Nephron (organoid): ENCODE measurements around the gene CARD16.
"Not testable (repeated sequence)": the region's sequence is repeated elsewhere in the genome, so short reads cannot be mapped to it uniquely, and the experiment has no call there.

Experiments used
- H3K27ac Mint-ChIP-seq, 3 experiments: 2 replicates each; pipeline ENCODE4 v1.8.0; 2020; ENCODE audit warnings: mixed read lengths in 3 of 3, mild to moderate bottlenecking in 2 of 3, moderate library complexity in 1 of 3
- H3K27me3 Mint-ChIP-seq: 2 replicates; pipeline ENCODE4 v1.8.0; 2021; ENCODE audit warnings: low read depth, mild to moderate bottlenecking, moderate library complexity, mixed read lengths
- H3K36me3 Mint-ChIP-seq: 2 replicates; pipeline ENCODE4 v1.8.0; 2020; ENCODE audit warnings: low read depth, mixed read lengths
- H3K4me1 Mint-ChIP-seq: 2 replicates; pipeline ENCODE4 v1.8.0; 2020; ENCODE audit warnings: mixed read lengths
- H3K4me3 Mint-ChIP-seq, 3 experiments: 2 replicates each; pipeline ENCODE4 v1.8.0; 2020; ENCODE audit warnings: mild to moderate bottlenecking in 3 of 3, mixed read lengths in 3 of 3, moderate library complexity in 2 of 3
- H3K9me3 Mint-ChIP-seq: 2 replicates; pipeline ENCODE4 v1.8.0; 2020; ENCODE audit warnings: mixed read lengths
- TF ChIP-seq, protein P1 (sequence below), 3 experiments: fragments of 200-600 bp; sonication (generic); IDR thresholded peaks; one replicate each; pipeline ENCODE4 v1.5.0; 2021; ENCODE audit warnings: antibody characterized with exemption in 3 of 3; ENCODE audit not compliant: unreplicated experiment in 3 of 3

The CARD16 gene

GRCh38 chr11:105046898-105047579 is 1.9 kb upstream of the CARD16 start:
- Mint-ChIP-seq H3K4me1 (peaks cover 4% of the 10 kb centered on the region), H3K27me3 (peaks cover 3% of the 10 kb centered on the region), H3K4me3 (no peak overlapping the region), H3K9me3 (no peaks in the 10 kb centered on the region), H3K36me3 (no peaks in the 10 kb centered on the region), H3K27ac (no peak overlapping the region)
- TF ChIP-seq, protein P1, sequence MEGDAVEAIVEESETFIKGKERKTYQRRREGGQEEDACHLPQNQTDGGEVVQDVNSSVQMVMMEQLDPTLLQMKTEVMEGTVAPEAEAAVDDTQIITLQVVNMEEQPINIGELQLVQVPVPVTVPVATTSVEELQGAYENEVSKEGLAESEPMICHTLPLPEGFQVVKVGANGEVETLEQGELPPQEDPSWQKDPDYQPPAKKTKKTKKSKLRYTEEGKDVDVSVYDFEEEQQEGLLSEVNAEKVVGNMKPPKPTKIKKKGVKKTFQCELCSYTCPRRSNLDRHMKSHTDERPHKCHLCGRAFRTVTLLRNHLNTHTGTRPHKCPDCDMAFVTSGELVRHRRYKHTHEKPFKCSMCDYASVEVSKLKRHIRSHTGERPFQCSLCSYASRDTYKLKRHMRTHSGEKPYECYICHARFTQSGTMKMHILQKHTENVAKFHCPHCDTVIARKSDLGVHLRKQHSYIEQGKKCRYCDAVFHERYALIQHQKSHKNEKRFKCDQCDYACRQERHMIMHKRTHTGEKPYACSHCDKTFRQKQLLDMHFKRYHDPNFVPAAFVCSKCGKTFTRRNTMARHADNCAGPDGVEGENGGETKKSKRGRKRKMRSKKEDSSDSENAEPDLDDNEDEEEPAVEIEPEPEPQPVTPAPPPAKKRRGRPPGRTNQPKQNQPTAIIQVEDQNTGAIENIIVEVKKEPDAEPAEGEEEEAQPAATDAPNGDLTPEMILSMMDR (IDR thresholded peaks at IDR 0.05; ENCODE audit: unreplicated experiment in 3 of 3) = no peak

- Mint-ChIP-seq H3K27me3 (peaks cover 3% of the 10 kb centered on the region), H3K9me3 (no peaks in the 10 kb centered on the region), H3K27ac (no peak overlapping the region), H3K4me1 (peaks cover 4% of the 10 kb centered on the region), H3K36me3 (no peaks in the 10 kb centered on the region), H3K4me3 (no peak overlapping the region)
- TF ChIP-seq, protein P1 (IDR thresholded peaks at IDR 0.05; ENCODE audit: unreplicated experiment in 3 of 3) = no peak
Measured at GRCh38 chr11:105045676-105046296, 651 bp upstream of the CARD16 start.

DNA sequence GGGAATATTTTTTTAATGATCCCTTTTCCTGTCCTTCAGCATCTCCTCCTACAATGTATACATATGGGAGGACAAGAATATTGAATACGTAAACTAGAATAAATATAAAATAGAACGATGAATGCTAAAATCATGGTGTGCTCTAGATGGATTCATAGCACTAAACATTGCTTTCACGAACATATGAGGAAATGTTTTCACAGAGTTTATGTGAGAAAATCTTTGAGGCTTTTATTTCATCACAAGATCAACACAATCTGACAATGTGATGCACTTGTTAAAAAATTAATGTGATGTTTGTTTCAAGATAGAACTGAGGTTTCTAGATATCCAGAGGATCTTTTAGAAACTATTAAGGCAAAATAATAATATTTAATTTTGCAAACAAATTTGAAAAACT is 3.0 kb downstream of the CARD16 start:
- TF ChIP-seq, protein P1 (IDR thresholded peaks at IDR 0.05; ENCODE audit: unreplicated experiment in 3 of 3) = no peak
- Mint-ChIP-seq H3K4me3 (no peak overlapping the region), H3K27ac (no peak overlapping the region), H3K4me1 (peaks cover 4% of the 10 kb centered on the region), H3K9me3 (no peaks in the 10 kb centered on the region), H3K27me3 (peaks cover 2% of the 10 kb centered on the region), H3K36me3 (no peaks in the 10 kb centered on the region)

- H3K27me3 Mint-ChIP-seq = no peaks in the 10 kb centered on the region
Measured at GRCh38 chr11:105040703-105041102, 4.4 kb downstream of the CARD16 start.

GRCh38 chr11:105034813-105035620 is 10.1 kb downstream of the CARD16 start, which contains the start of gene CASP1:
CASP1 (minus strand) TSS chr11:105035144; CDS start chr11:105035113, 31 bp downstream.
- Mint-ChIP-seq H3K27me3 (no peaks in the 10 kb centered on the region), H3K9me3 (peaks cover 5% of the 10 kb centered on the region), H3K36me3 (no peaks in the 10 kb centered on the region), H3K27ac (peak within 1 kb of the TSS in 1 of 3 experiments; percentile 20), H3K4me3 (no peak within 1 kb of the TSS), H3K4me1 (no peaks in the 10 kb centered on the region)
- TF ChIP-seq, protein P1 (IDR thresholded peaks at IDR 0.05; ENCODE audit: unreplicated experiment in 3 of 3) = no peak

More at GRCh38 chr11:105040703-105041102, 4.4 kb downstream of the CARD16 start:
- H3K4me3 Mint-ChIP-seq = no peak overlapping the region
- H3K36me3 Mint-ChIP-seq = no peaks in the 10 kb centered on the region
- peaks cover 5% of the 10 kb centered on the region for H3K9me3 Mint-ChIP-seq
- TF ChIP-seq, protein P1 (IDR thresholded peaks at IDR 0.05; ENCODE audit: unreplicated experiment in 3 of 3) = no peak
- H3K27ac Mint-ChIP-seq = no peak overlapping the region
- H3K4me1 Mint-ChIP-seq = peaks cover 4% of the 10 kb centered on the region

DNA sequence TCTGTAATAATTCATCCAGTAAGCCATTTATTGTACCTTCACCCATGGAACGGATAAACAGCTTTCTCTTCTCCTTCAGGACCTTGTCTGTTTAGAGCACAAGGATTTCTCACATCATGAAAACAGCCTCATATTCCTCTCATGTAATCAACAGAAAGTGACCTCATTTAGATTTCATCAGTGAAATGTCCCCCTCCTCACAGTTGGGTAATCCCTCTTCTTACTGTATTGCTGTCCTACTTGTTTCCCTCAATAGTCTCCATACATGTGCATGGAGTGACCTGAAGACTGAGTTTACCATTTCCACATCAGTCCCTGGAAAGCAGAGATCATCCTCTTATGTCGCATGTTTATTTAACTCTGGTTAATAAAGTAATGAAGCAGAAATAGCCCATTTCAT is 10.7 kb downstream of the CARD16 start:
- not testable (repeated sequence) for H3K4me1 Mint-ChIP-seq, H3K27ac Mint-ChIP-seq, H3K9me3 Mint-ChIP-seq, H3K4me3 Mint-ChIP-seq, H3K27me3 Mint-ChIP-seq, H3K36me3 Mint-ChIP-seq
